ENCODE results near the gene ELAVL4.

Gene ELAVL4

DNA sequence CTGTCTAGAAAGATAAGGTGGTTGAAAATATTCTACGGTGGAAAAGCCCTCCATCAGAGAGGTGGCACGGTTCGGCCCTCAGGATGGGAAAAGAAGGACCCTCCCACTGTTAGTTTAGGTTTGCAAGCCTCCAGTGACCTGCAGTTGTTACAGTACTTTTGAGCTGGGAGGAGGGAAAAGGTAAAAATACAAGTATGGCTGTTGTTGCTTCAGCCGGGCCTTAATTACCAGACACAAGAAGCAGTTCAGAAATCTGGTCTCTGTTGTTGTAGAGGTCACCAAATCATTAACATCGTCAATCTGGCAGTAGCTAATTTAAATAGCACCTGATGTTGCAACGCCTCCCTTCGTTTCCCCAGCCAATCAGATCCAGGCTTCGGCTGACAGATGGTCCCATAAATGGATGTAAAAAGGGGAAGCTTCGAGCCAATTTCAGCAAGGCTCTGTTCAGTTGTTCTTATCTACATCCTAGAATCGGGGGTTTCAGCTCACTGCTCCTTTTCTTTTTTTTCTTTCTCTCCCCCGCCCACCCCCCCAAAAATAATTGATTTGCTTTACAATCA is at the start of gene ELAVL4:
ELAVL4 (plus strand) TSS at position 424 of the 563 bp plus-strand sequence. CDS start 270 bp downstream, outside the sequence.
- DNase-seq = peak; percentile 8 to 24

DNA sequence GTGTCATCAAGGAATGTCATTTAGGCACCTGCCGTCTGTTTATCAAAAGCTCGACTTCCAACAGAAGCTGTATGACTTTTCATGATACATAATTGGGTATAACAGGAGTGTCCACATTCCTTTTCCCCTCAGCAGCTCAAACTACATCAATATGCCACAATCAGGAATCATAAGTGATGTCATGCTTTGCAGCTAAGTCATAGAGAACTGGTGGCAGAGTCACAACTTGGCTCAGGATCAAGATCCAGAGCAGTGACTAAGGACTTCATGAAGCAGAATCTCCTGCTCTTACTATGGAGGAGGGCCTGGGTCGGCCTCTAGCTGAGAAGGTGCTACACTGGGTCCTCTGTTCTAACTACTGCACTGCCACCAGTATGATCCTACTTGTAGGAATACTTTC is 48.4 kb upstream of the ELAVL4 start:
- no peak for DNase-seq

DNA sequence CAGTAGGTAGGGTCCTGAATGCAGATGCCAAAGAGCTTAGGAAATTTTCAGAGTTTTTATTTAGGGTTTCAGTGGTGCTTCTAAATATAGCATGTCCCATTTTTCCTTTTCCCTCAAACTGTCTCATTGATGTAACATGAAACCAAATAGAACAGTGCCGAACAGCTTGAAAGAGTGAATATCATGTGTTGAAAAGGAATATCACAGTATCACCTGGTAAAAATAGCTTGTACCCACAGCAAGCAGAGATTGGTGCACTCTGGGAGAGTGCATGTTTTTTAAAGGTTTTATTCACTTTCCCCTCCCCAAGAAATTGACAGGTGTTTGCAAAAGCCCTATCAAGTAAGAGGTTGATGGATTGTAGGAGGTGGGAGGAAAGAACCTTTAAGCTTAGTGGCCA is 41.9 kb upstream of the ELAVL4 start:
- no peak for DNase-seq

DNA sequence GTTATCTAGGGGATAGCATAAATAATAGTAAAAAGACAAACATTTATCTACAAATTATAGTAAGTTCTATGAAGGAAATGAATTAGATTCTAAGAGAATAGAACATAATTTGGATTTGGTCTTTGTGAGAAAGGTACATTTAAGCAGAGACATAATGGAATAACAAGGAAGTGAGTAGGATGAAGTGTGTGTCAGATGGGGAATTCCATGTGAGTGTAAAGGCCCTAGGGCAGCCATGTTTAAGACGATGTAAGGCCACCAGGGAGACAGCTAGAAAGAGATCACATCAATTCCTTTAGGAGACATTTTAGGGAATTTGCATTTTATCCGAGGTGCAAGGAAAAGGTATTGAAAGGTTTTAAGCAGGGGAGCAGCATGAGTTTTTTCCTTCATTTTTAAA is 33.8 kb upstream of the ELAVL4 start:
- DNase-seq = no peak

DNA sequence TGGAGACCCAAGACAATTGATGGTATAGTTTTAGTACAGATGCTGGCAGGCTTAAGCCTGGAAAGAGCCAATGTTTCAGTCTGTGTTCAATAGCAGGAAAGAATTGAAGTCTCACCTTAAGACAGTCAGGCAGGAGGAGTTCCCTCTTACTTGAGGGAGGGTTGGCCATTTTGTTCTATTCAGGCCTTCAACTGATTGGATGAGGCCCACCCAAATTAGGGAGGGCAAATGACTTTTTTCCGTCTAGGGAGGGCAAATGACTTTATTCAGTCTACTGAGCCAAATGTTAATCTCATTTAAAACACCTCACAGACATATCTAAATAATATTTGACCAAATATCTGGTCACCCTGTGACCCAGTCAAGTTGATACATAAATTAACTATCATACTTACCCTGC is 31.4 kb upstream of the ELAVL4 start:
- no peak for DNase-seq

DNA sequence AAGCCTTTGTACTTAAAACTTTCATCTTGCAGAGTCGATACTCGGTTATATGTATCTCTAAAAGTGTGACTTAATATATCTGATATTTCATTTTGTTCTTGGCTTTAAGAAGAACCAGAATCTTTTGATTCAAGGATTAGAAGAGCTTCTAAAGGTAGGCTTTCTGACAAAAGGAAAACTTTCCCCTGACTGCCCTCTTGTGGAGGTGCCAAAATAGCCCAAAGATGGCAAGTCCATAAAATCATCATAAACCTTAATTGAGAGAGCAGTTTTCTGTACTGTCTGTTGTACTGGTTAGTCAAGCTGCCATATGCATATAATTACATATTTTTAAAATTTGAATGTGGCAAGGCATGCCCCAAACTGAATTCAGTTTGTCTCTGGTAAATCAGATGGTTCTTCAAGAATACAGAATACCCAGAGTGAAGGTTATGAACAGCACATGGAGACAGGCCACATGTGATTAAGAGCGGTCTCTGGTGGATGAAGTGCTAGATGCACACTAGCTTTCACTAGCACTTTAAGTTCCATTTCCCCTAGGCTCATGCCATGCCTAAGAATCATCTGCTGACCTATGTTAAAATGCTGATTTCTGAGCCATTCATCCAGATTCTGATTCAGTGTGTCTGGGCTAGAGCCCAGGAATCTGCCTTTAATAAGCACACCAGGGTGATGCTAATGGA is 27.7 kb upstream of the ELAVL4 start:
- peak; percentile 14 to 30 for DNase-seq

DNA sequence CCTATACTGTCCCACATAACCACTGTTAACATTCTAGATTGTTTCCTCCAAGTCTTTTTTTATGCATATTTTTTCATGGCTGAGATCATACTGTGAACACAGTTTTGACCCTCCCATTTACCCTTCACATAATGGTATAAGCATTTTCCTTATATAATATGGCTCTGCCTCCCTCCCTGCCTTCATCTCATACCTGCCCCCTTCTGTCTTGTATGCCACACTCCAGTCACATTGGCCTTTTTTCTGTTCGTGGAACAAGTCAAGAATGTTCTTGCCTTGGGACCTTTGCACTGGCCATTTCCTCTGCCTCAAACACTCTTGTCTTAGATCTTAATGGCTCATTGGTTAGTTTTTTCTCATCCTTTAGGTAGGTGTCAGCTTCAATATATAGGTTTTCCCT is 24.3 kb upstream of the ELAVL4 start:
- no peak for DNase-seq

DNA sequence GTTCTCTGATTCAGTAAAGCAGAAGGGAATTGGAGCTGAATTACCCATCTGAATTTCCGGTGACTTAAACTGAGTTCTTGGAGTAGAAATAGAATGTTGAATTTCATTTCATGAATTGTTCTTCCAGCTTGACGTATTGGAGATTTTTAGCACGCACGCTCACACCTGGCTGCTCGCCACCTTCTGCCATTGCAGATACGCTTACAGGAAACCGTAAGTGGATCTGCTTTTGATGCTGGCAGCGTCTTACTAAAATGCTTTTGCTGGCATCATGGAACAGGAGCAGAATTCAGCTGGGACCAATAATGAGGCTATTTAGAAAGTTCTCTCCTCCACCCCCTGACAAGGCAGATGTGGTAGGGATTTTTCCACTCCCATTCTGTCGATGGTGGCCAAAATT is 17.7 kb upstream of the ELAVL4 start:
- DNase-seq = no peak

DNA sequence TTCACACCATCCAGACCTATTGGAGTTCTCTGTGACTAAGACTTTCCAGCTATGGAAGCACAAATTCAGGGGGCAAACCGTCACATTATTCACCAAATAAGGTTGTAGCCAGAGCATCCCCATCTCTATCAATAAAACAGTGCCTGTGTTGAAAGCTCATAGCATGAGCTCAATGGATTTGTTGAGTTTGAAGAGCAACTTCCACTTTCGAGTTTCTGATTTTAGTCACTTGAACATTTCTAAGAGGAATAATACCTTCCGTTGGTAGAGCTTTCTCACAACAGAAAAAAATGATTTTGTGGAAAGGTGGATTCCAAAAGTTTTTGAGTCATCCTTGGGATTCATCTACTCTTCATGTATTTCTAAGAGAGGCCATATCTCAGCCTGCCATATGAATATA is 13.0 kb upstream of the ELAVL4 start:
- DNase-seq = no peak

DNA sequence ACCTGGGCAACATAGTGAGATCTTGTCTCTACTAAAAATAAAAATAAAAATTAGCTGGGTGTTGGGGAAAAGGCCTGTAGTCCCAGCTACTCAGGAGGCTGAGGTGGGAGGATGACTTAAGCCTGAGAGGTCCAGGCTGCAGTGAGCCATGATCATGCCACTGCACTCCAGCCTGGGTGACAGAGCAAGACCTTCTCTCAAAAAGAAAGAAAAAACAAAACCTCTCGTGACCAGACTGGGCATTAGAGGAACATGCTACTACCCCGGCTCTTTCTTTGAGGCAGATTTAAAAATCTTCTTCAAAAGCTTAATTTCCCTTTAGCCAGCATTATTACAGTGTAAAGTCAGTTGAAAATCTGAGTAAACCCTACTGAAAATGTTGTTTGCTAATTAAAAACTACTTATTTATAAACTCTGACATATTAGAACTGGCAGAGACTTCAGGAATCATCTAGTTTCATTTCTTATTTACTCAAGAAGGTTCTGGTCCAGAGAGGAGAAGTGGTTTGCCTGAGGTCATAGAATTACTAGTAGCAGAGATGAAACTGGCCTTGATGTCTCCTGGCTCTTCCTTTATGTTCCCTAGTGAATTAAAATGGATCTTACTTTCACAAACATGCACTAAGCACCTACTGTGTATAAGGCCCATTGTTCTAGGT is 11.6 kb upstream of the ELAVL4 start:
- no peak for DNase-seq

DNA sequence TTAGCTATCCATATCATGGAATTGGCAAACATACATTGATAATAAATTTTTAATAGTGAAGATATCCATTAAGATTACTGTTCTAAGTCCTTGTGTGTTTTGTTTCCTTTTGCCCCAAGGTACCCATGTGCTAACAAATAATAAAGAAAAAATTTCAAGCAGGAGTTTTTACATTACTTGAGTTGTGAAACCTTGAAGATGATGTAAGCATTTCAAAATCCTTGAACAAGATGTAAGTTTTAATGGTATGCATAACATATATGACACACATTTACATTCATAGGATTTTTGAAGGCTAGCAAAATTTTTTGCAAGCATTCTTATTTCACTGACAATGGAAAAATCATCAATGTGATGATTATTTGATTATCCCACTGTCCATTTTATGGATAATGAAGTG is 10.9 kb upstream of the ELAVL4 start:
- no peak for DNase-seq

DNA sequence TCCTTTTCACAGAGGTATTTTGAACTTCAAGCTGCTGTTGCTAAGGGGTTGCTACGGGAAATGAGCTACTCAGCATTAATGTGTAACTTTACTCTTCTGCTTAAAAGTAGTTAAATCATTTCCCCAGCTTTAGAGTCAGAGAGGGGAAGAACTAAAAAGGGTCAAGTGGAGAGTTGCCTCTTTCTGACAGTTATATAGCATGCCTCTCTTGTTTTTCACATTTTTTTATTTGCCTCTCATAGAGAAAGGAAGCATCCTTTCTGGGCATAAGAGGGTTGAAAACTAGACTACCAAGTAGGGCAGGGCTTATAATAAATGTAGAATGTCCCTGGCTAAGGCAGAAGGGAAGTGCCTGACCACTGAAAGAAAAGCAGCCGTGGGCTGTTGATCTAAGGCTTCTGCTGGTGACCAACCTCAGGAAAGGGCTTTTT is 10.1 kb upstream of the ELAVL4 start:
- DNase-seq = no peak

DNA sequence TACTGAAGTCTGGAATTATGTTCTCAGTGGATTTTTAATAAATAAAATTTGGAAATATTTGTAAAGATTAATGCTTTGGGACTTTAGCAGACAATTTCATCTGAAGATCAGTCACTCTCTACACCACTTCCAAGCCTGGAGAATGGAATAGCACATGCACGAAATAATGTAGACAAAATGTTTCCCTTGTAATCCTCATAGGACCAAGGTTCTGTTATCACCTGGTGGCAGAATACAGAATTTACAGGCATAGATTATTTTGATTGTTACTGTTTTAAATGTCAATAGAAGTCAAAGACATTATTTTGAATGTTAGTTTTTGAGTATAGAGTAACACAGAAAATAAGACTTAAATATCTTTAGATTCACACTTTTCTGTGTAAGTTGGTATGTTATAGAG is 9.1 kb upstream of the ELAVL4 start:
- no peak for DNase-seq

DNA sequence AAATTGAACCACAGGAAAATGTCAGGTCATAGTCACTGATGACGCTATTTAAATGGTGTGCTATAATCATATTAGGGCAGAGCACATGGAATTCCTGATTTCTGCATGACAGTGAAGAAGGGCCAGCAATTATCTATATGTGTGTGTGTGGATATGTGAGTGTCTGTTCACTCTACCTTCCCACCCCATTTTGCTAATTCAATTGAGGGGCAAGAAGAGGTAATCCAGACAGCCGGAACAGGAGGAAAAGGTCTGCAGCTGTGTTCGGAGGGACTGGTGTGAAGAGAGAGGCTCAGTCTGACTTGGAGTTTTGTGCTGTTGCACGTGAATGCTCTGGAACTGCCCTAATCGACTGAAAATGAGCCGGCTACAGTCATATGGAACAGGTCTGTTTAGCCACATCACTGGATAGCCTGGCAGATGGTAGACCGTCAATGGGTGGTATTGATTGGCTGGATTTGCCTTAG is 5.1 kb upstream of the ELAVL4 start:
- no peak for DNase-seq

DNA sequence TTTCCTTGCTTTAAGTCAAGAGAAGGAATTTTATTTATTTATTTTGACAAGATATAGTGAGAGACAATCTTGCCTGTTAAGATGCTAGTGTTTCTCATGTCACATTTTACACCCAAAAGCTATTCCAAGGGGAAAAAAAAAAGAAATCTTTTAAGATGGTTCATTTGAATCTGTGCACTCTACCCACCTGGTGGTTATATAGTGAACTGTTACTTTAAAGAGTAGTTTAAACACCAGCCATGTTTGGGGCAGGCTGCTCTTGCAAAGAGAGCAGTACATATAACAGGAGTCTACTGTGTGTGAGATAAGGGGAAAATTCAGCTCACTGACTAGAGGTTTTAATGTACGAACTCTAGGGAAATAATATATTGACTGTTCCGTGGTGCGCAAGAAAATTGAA is 3.3 kb upstream of the ELAVL4 start:
- DNase-seq = no peak

DNA sequence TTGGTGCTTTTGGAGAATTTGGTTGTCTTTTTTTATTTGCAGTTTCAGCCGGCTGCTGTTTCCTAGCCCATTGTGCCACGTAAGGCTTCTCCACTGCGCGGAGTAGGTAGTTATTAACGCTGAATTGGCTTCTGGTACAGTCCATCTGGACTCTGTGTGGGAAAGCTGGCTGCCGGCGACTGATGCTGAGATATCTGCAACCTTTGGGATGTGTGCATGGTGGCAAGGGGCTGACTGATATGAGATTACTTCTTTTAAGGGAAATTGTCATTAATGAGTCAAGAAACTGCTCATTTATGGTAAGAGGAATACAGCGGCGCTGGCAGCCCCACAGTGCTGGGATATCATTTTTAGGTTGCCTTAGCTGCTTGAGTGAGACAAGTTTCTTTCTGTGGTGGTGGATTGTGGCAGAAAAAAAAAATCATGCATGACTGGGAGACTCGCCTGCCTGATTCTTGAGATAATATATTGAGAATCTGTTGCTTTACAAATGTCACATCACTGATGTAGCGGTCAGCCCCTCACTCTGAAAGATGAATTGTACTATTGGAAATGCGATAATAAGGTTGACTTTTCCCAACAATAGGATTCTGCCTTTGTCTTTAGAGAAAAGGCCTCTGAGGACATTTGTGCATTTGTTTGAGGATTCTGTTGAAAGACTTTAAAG is 2.5 kb upstream of the ELAVL4 start:
- peak; percentile 30 to 39 for DNase-seq

DNA sequence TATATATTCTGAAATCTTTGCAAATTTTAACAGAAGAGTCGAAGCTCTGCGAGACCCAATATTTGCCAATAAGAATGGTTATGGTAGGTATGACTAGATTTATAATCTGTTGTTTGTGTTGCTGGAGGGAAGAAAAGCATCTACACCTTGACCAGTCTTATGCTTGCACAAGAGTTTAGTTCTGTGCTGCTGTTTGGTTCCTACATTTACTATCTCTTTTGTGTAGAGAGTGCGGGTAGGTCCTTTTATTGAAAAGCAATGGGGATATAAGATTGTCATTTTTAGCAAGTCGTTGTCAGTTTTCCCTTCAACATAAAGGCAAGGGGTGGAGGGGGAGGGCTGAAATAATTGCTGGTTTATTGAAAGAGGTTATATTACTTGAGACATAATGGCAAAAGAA is 396 bp downstream of the ELAVL4 start:
- no peak for DNase-seq

DNA sequence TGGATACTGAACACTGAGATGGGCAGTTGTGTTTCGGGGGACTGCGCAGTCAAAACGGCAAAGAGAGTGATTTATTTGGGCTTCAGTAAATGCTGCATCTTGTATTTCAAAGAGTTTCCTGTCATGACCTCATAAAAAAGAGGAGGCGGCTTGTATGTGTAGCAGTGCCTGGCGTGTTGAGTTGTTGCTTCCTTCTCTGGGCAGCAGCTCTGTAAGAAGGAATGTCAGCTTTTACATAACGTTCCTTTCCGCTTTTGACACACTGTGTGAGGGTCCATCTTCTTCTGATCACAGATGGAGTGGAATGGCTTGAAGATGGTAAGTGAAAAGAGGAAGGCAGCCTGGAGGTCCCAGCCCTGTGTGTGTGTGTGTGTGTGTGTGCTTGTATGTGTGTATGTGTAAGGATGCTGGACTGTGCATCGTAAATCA is 941 bp downstream of the ELAVL4 start:
- peak in 1 of 2 experiments; percentile 28 for DNase-seq

DNA sequence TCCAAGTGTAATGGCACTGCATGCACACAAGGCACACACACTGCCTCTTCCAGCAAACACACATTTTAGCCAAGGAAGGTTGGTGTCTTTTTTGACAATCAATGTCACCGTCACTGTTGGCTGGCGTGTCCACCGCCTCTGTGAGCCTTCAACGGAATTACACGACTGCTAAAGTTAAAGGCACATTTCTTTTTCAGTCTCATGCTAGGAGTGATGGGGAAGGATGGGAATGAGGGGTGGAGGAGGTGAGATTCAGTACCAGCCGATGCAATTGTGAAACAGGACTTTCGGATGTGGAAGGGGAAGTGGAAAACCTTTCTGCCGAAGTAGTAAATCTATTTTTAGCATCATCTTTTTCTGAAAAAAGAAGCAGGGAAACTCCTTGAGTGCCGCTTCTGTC is 1.4 kb downstream of the ELAVL4 start:
- peak in 1 of 2 experiments; percentile 39 for DNase-seq

DNA sequence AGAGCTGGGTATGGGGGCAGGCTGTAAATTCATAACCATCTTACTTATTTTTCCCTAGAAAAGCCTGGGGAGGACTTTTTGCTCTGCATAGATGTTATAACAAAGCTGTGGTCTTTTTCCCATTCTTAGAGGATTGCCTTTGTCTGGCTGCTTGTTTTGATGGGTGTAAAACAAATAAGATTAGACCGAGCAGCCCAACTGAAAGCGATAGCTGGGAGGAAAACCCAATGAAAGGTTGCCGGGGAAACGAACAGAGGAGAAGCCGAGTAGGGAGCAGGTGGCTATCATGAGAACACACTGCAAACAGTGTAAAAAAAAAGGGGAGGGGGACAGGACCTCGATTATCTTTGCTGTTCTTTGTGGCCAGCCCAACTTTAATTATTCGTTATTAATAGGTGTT is 1.9 kb downstream of the ELAVL4 start:
- DNase-seq = peak; percentile 85 to 89

DNA sequence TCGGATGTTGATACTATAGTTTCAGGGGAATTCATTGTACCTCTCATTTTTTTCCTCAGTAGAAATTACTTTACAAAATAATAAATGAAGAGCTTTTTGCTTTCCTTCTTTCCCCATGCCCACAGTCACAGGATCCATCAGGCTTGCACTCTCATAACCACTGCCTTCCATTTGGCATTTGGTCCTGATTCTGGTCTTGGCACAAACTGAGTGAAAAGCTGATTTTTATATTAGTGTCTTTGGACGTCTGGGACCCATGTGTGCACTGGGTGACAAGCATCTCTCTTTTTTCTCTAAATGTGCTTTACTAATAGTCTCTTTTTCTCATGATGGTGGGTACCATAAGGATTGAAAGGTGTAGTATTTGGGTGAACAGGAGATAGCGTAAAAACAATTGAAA is 2.8 kb downstream of the ELAVL4 start:
- DNase-seq = no peak

DNA sequence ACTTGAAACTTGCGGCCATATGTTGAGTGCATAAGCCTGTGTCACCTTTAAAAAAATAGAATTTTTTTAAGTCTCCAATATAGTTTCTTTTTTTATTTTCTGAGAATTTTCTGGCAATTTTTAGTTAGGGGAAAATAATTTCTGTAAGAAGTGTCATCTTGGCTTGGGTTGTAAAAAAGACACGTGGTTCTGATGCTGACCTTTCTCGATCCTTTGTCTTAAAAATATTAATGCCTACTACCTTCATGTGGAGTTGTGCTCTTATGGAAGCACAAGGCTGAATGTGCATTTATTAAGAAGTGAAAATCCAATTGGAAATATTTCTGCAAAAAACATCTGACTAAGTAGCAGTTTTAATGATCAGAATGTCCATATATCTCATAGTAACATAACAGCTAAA is 3.5 kb downstream of the ELAVL4 start:
- no peak for DNase-seq

DNA sequence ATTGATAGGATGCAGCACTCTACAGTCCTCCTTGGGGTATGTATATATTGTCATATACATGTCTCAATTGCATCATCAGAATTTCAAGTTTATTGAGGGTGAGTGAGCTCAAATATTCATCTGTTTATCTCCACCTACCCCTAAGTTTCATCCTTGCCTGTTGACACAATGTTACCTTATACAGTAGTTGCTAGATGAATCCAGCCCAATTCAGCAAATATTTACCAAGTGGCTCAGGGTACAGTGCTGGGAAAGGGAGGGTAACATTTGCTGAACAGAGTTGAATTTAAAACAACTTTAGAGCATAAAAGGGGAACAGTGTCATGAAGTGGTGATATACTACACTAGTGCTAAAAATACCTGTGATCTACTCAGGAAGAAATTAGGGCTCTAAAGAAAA is 14.4 kb downstream of the ELAVL4 start:
- DNase-seq = no peak
